Measurements from ENCODE around the gene CDC42BPB. TPM values are rescaled to one million over a fixed set of nuclear protein-coding genes. Genes with fewer than 3 reads are reported as not detected.
A peak's percentile ranks its signal among the peaks of the same experiment; 100 is the strongest.

CDC42BPB gene
- total RNA-seq, 1 donor = 118 TPM

DNA sequence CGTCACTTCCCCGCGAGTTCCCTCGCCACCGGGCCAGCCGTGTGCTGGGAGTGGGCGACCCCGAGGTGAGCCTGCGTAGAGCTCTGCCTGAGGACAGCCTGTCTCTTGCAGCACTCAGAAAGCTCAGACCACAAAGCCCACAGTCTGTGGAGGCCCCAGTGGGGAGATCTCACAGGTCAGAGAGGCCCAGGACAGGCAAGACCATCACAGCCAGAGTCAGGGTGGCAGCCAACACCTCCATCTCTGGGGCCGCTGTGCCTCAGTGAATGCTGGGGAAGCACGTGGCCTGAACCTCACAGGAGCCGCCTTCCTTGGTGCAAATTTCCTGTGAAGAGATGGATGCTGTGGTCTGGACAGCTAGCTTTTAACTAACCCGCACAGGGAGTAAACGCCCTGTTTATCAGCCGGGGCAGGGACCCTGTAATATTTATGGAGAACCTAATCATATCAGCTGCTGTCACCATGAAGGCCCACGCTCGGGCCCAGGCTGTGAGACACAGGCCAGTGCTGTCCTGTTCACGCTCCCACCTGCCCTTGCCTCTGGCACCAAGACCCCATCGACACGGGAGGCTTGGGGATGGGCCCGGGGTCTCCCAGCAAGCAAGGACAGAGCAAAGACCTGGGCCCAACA is 56.9 kb downstream of the CDC42BPB start:
- Histone ChIP-seq H3K27me3 (ENCODE audit: insufficient read depth, low read length) (no peaks in the 10 kb centered on the region), H3K36me3 (ENCODE audit: insufficient read depth, low read length) (peaks cover 49% of the 10 kb centered on the region), H4K20me1 (ENCODE audit: insufficient read depth, low read length) (peaks cover 39% of the 10 kb centered on the region), H3K4me1 (ENCODE audit: insufficient read depth, low read length) (peaks cover 22% of the 10 kb centered on the region), H2AFZ (ENCODE audit: low read length) (no peak overlapping the region), H3K27ac (ENCODE audit: low read depth, low read length) (peak overlapping the region; percentile 83), H3K79me2 (ENCODE audit: insufficient read depth, low read length) (peaks cover 84% of the 10 kb centered on the region), H3K9me3 (ENCODE audit: low read depth, low read length) (no peaks in the 10 kb centered on the region), H3K4me3 (ENCODE audit: insufficient read depth, low read length) (no peak overlapping the region), H3K4me2 (ENCODE audit: insufficient read depth, low read length) (no peak overlapping the region)
- TF ChIP-seq, protein P1, sequence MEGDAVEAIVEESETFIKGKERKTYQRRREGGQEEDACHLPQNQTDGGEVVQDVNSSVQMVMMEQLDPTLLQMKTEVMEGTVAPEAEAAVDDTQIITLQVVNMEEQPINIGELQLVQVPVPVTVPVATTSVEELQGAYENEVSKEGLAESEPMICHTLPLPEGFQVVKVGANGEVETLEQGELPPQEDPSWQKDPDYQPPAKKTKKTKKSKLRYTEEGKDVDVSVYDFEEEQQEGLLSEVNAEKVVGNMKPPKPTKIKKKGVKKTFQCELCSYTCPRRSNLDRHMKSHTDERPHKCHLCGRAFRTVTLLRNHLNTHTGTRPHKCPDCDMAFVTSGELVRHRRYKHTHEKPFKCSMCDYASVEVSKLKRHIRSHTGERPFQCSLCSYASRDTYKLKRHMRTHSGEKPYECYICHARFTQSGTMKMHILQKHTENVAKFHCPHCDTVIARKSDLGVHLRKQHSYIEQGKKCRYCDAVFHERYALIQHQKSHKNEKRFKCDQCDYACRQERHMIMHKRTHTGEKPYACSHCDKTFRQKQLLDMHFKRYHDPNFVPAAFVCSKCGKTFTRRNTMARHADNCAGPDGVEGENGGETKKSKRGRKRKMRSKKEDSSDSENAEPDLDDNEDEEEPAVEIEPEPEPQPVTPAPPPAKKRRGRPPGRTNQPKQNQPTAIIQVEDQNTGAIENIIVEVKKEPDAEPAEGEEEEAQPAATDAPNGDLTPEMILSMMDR (IDR thresholded peaks at IDR 0.05; ENCODE audit: extremely low read depth, low read depth, low read length) = no peak
- DNase-seq (ENCODE audit: insufficient read length, low spot score, missing footprints) = no peak

DNA sequence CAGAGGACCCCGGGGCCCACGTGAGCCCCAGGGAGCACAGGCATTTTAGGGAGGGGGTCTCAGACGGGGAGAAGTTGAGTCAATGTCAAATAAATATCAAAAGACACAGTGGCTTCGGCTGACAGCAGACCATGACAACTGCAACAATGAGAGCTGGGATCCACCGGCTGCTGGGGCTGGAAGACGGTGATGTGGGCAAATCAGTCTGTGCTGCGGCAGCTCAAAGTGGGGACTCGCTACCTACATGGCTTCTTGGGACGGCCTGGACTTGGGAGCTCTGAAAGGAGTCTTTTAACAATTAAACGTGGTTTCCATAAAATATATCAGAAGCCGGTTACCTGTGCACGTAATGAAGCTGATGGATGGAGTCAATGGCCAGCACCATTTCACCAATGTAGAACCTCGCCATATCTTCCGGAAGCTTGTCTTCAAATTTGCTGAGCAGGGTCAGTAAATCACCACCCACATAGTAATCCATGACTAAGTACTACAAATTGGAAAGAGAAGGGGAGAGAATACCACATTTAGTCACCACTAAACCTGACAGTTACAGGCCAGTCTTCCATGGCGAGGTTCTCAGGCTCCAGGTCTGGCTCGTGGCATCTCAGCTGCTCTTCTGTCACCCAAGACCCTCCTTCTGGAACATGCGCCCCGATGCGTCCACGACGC is 58.0 kb downstream of the CDC42BPB start:
- H3K4me1 ChIP-seq (ENCODE audit: insufficient read depth, low read length) = peaks cover 22% of the 10 kb centered on the region
- TF ChIP-seq, protein P1 (IDR thresholded peaks at IDR 0.05; ENCODE audit: extremely low read depth, low read depth, low read length) = no peak
- H3K27me3 ChIP-seq (ENCODE audit: insufficient read depth, low read length) = no peaks in the 10 kb centered on the region
- H3K4me2 ChIP-seq (ENCODE audit: insufficient read depth, low read length) = no peak overlapping the region
- peaks cover 87% of the 10 kb centered on the region for H3K79me2 ChIP-seq (ENCODE audit: insufficient read depth, low read length)
- no peak overlapping the region for H3K4me3 ChIP-seq (ENCODE audit: insufficient read depth, low read length)
- H2AFZ ChIP-seq (ENCODE audit: low read length) = no peak overlapping the region
- peaks cover 40% of the 10 kb centered on the region for H4K20me1 ChIP-seq (ENCODE audit: insufficient read depth, low read length)
- H3K27ac ChIP-seq (ENCODE audit: low read depth, low read length) = peak overlapping the region; percentile 83
- peaks cover 51% of the 10 kb centered on the region for H3K36me3 ChIP-seq (ENCODE audit: insufficient read depth, low read length)
- H3K9me3 ChIP-seq (ENCODE audit: low read depth, low read length) = no peaks in the 10 kb centered on the region
- DNase-seq (ENCODE audit: insufficient read length, low spot score, missing footprints) = peak; percentile 97

DNA sequence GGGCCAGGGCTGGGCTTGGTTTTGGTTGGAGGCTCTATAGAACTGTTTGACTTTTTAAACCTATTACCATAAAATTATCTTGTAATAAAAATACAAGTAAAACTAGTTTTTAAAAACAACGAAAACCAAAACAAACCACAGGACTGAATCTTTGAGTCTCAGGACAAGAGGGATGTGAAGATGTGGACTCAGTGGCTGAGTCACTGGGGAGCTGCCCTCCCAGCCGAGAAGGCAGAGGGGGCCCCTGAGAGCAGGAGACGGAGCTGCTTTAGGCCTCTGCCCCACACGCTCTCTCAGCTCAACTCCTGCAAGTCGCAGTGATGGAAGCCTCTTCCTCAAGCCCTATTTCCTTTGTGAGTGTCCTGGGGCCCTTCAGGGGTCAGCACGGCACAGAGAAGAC is 59.0 kb downstream of the CDC42BPB start:
- Histone ChIP-seq H3K36me3 (ENCODE audit: insufficient read depth, low read length) (peaks cover 44% of the 10 kb centered on the region), H3K4me3 (ENCODE audit: insufficient read depth, low read length) (no peak overlapping the region), H3K27me3 (ENCODE audit: insufficient read depth, low read length) (no peaks in the 10 kb centered on the region), H3K79me2 (ENCODE audit: insufficient read depth, low read length) (peaks cover 85% of the 10 kb centered on the region), H3K4me1 (ENCODE audit: insufficient read depth, low read length) (peaks cover 30% of the 10 kb centered on the region), H3K4me2 (ENCODE audit: insufficient read depth, low read length) (peak overlapping the region; percentile 9), H4K20me1 (ENCODE audit: insufficient read depth, low read length) (peaks cover 39% of the 10 kb centered on the region), H2AFZ (ENCODE audit: low read length) (no peak overlapping the region), H3K9me3 (ENCODE audit: low read depth, low read length) (no peaks in the 10 kb centered on the region), H3K27ac (ENCODE audit: low read depth, low read length) (peak overlapping the region; percentile 51)
- DNase-seq (ENCODE audit: insufficient read length, low spot score, missing footprints) = peak; percentile 97
- TF ChIP-seq, protein P1 (IDR thresholded peaks at IDR 0.05; ENCODE audit: extremely low read depth, low read depth, low read length) = no peak

DNA sequence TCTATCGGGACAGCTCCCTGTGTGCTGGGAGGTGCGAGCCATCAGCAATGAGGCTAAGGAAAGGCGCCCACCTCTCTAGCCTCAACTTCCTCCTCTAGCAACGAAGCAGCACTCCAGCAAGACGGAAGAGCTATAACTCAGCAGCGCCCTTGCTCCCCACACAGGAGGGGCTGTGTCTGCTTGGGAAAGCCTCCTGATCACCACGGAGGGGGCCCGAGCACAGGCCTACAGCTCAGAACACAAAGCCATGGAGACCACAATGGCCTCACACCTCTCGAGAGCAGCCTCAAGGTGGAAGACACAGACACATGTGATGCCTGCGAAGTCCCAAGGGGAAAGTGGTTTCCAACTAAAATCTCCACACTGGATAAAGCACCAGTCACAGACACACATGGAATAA is 60.4 kb downstream of the CDC42BPB start:
- H4K20me1 ChIP-seq (ENCODE audit: insufficient read depth, low read length) = peaks cover 43% of the 10 kb centered on the region

More for the DNA sequence above, 60.4 kb downstream of the CDC42BPB start:
- Histone ChIP-seq H3K4me2 (ENCODE audit: insufficient read depth, low read length) (no peak overlapping the region), H3K36me3 (ENCODE audit: insufficient read depth, low read length) (peaks cover 35% of the 10 kb centered on the region), H3K27ac (ENCODE audit: low read depth, low read length) (no peak overlapping the region), H3K79me2 (ENCODE audit: insufficient read depth, low read length) (peaks cover 79% of the 10 kb centered on the region), H3K27me3 (ENCODE audit: insufficient read depth, low read length) (no peaks in the 10 kb centered on the region), H2AFZ (ENCODE audit: low read length) (no peak overlapping the region), H3K9me3 (ENCODE audit: low read depth, low read length) (no peaks in the 10 kb centered on the region), H3K4me3 (ENCODE audit: insufficient read depth, low read length) (no peak overlapping the region), H3K4me1 (ENCODE audit: insufficient read depth, low read length) (peaks cover 34% of the 10 kb centered on the region)
- DNase-seq (ENCODE audit: insufficient read length, low spot score, missing footprints) = peak; percentile 42
- TF ChIP-seq, protein P1 (IDR thresholded peaks at IDR 0.05; ENCODE audit: extremely low read depth, low read depth, low read length) = no peak
